Measurements from ENCODE around the gene PAMR1.

- TF ChIP-seq CTCF (IDR thresholded peaks at IDR 0.05): no peak
- TF ChIP-seq POLR2A (IDR thresholded peaks at IDR 0.05): no peak
Measured at GRCh38 chr11:35554491-35555437, 29.3 kb upstream of the PAMR1 start.

All from ovary (tissue), 3 donors.